CD4-positive, alpha-beta memory T cell (primary cell): Measurements from ENCODE around the gene AP1S2. TPM values are rescaled to one million over a fixed set of nuclear protein-coding genes. Genes with fewer than 3 reads are reported as not detected.

Source experiments
- CTCF ChIA-PET: fragments of 350-600 bp; sonication (Branson Sonifier 250); formaldehyde crosslinking; loops from one replicate; lab custom pipeline; 2021; ENCODE audit warnings: inconsistent platforms; ENCODE audit not compliant: partially characterized antibody; lab: Charles Lee
- POLR2A ChIA-PET: fragments of 350-600 bp; sonication (Branson Sonifier 250); formaldehyde crosslinking; loops from one replicate; lab custom pipeline; 2021; ENCODE audit not compliant: partially characterized antibody; lab: Charles Lee
- DNase-seq, 5 donors: peaks; one replicate each; pipeline versions ENCODE4 v3.0.0 to v3.0.0-alpha.2; 2020 to 2022; ENCODE audit warnings: mixed read lengths in 1 of 5
- H3K27ac ChIP-seq: one replicate; pipeline ENCODE4 v1.7.0; 2013; ENCODE audit warnings: low read depth, low read length
- H3K27me3 ChIP-seq: 2 replicates; pipeline ENCODE4 v1.7.0; 2013; ENCODE audit warnings: mild to moderate bottlenecking, low read length, moderate library complexity; ENCODE audit not compliant: insufficient read depth
- H3K36me3 ChIP-seq: 2 replicates; pipeline ENCODE4 v1.7.0; 2013; ENCODE audit warnings: mild to moderate bottlenecking, low read length, moderate library complexity; ENCODE audit not compliant: insufficient read depth
- H3K4me1 ChIP-seq: 2 replicates; pipeline ENCODE4 v1.7.0; 2013; ENCODE audit warnings: mild to moderate bottlenecking, low read length, moderate library complexity; ENCODE audit not compliant: insufficient read depth
- H3K4me3 ChIP-seq, 2 donors: one replicate each; pipeline ENCODE4 v1.7.0; 2013; ENCODE audit warnings: low read length in 2 of 2, mild to moderate bottlenecking in 1 of 2
- H3K9me3 ChIP-seq, 2 donors: one replicate each; pipeline ENCODE4 v1.7.0; 2013; ENCODE audit warnings: low read length in 2 of 2, control low read depth in 1 of 2; ENCODE audit not compliant: control insufficient read depth in 1 of 2
- H3K27ac Mint-ChIP-seq, 7 donors: one replicate each; pipeline ENCODE4 v1.8.0; 2020 to 2021; ENCODE audit warnings: mixed read lengths in 7 of 7, mild to moderate bottlenecking in 6 of 7, inconsistent platforms in 3 of 7, moderate library complexity in 3 of 7
- H3K27me3 Mint-ChIP-seq, 2 donors: one replicate each; pipeline ENCODE4 v1.8.0; 2020 to 2021; ENCODE audit warnings: mixed read lengths in 2 of 2
- H3K36me3 Mint-ChIP-seq, 2 donors: one replicate each; pipeline ENCODE4 v1.8.0; 2020 to 2021; ENCODE audit warnings: mixed read lengths in 2 of 2, inconsistent platforms in 1 of 2, mild to moderate bottlenecking in 1 of 2
- H3K4me1 Mint-ChIP-seq, 4 donors: one replicate each; pipeline ENCODE4 v1.8.0; 2020 to 2021; ENCODE audit warnings: mixed read lengths in 4 of 4, mild to moderate bottlenecking in 1 of 4
- H3K4me3 Mint-ChIP-seq, 8 donors: one replicate each; pipeline ENCODE4 v1.8.0; 2020 to 2021; ENCODE audit warnings: mixed read lengths in 8 of 8, mild to moderate bottlenecking in 7 of 8, moderate library complexity in 6 of 8, inconsistent platforms in 3 of 8
- H3K9me3 Mint-ChIP-seq, 8 donors: one replicate each; pipeline ENCODE4 v1.8.0; 2020 to 2021; ENCODE audit warnings: mixed read lengths in 8 of 8, mild to moderate bottlenecking in 5 of 8, inconsistent platforms in 3 of 8, moderate library complexity in 1 of 8
- intact Hi-C: fragments of 100-400 bp; cut with micrococcal nuclease; formaldehyde crosslinking; loops from one replicate; pipeline ENCODE4 v1.15.1; 2023
- polyA plus RNA-seq, 2 donors: library from polyadenylated mRNA; unstranded; fragments of 300-500 nt; fragmentation: Illumina TruSeq; gene quantifications; one replicate each; pipeline ENCODE4 v1.2.3, GENCODE V29; 2021
- total RNA-seq, 2 experiments: library from RNA; stranded (reverse); gene quantifications; one replicate each; pipeline ENCODE4 v1.2.3, GENCODE V29; 2021

Gene AP1S2
- total and polyA plus RNA-seq, 4 experiments from 2014 or later, result 23.9 to 83.9 (median 45.3) TPM

GRCh38 chrX:15856222-15856587 is 1.6 kb upstream of the AP1S2 start:
- H3K9me3 Mint-ChIP-seq, result no peaks in the 10 kb centered on the region
- peak overlapping the region in 2 of 8 donors; percentile 21 to 95 for H3K4me3 Mint-ChIP-seq
- peak overlapping the region in 4 of 7 donors; percentile 23 to 85 (median 66) for H3K27ac Mint-ChIP-seq
- Histone ChIP-seq H3K27me3 (no peaks in the 10 kb centered on the region), H3K4me1 (peaks cover 19% of the 10 kb centered on the region), H3K27ac (no peak overlapping the region), H3K36me3 (no peaks in the 10 kb centered on the region), H3K4me3 (no peak overlapping the region), H3K9me3 (no peaks in the 10 kb centered on the region)
- H3K4me1 Mint-ChIP-seq, result peaks cover 11 to 28% (median 16%) of the 10 kb centered on the region in 4 donors
- no peak for DNase-seq
- CTCF ChIA-PET, result no interaction called here
- H3K36me3 Mint-ChIP-seq, result peaks cover 4 to 7% of the 10 kb centered on the region in 2 donors
- H3K27me3 Mint-ChIP-seq, result no peaks in the 10 kb centered on the region
- intact Hi-C loops, result loop anchor here (10.0 kb wide), 2 partner anchors 859 to 1879 kb away; partner anchors contain the start of genes CTPS2, SCML1 and SYAP1
- POLR2A ChIA-PET, result interaction anchor here (1.4 to 2.5 kb wide), 4 partner anchors 63 to 183 kb away, joined by 5 to 30 read pairs (median 8); partner anchors contain the start of gene ZRSR2

- no peaks in the 10 kb centered on the region for H3K36me3 ChIP-seq
- H3K4me3 ChIP-seq, result peak overlapping the region; percentile 57 to 77
- Mint-ChIP-seq H3K27ac (peak overlapping the region; percentile 96 to 99 (median 98)), H3K36me3 (peaks cover 9 to 11% of the 10 kb centered on the region in 2 donors), H3K4me1 (peaks cover 11 to 33% (median 17%) of the 10 kb centered on the region in 4 donors), H3K4me3 (peak overlapping the region; percentile 91 to 98 (median 96)), H3K9me3 (no peaks in the 10 kb centered on the region), H3K27me3 (no peaks in the 10 kb centered on the region)
- H3K27me3 ChIP-seq, result no peaks in the 10 kb centered on the region
- no peaks in the 10 kb centered on the region for H3K9me3 ChIP-seq
- ChIA-PET POLR2A (interaction anchor here (0.8 to 2.5 kb wide), 18 partner anchors 19 to 1826 kb away, joined by 3 to 30 read pairs (median 4); partner anchors contain the start of genes CA5B, GEMIN8, REPS2 and SYAP1), CTCF (interaction anchor here (1.0 kb wide), 1 partner anchor 40 kb away, joined by 4 read pairs; no protein-coding TSS in a partner anchor)
- intact Hi-C loops, result loop anchor here (2.0 to 10.0 kb wide), 5 partner anchors 521 to 1879 kb away; partner anchors contain the start of genes CTPS2, FANCB, MOSPD2 and PIGA
- peak overlapping the region; percentile 78 for H3K27ac ChIP-seq
- H3K4me1 ChIP-seq, result peaks cover 19% of the 10 kb centered on the region
- DNase-seq, result no peak
Measured at GRCh38 chrX:15855568-15856221, 1.1 kb upstream of the AP1S2 start.

- Histone ChIP-seq H3K27me3 (no peaks in the 10 kb centered on the region), H3K9me3 (no peaks in the 10 kb centered on the region), H3K36me3 (no peaks in the 10 kb centered on the region), H3K4me1 (peaks cover 19% of the 10 kb centered on the region), H3K4me3 (peak overlapping the region; percentile 17 to 60), H3K27ac (peak overlapping the region; percentile 66)
- peaks cover 16 to 43% (median 25%) of the 10 kb centered on the region in 4 donors for H3K4me1 Mint-ChIP-seq
- H3K4me3 Mint-ChIP-seq, result peak overlapping the region; percentile 77 to 88 (median 84)
- intact Hi-C loops, result loop anchor here (1.0 to 10.0 kb wide), 9 partner anchors 64 to 1881 kb away; partner anchors contain the start of genes CA5B, CTPS2, FANCB and MOSPD2
- peak overlapping the region; percentile 57 to 97 (median 82) for H3K27ac Mint-ChIP-seq
- ChIA-PET CTCF (interaction anchor here (1.1 kb wide), 1 partner anchor 65 kb away, joined by 5 read pairs; the partner anchor contains the start of gene ZRSR2), POLR2A (interaction anchor here (0.9 to 2.5 kb wide), 16 partner anchors 38 to 1093 kb away, joined by 3 to 30 read pairs (median 4); partner anchors contain the start of genes CA5B, REPS2, SYAP1 and ZRSR2)
- H3K9me3 Mint-ChIP-seq, result no peaks in the 10 kb centered on the region
- H3K27me3 Mint-ChIP-seq, result no peaks in the 10 kb centered on the region
- DNase-seq, result peak in 2 of 5 donors; percentile 43 to 48
- peaks cover 17 to 23% of the 10 kb centered on the region in 2 donors for H3K36me3 Mint-ChIP-seq
Measured at GRCh38 chrX:15854080-15854655, 445 bp downstream of the AP1S2 start.

- no peaks in the 10 kb centered on the region for H3K27me3 Mint-ChIP-seq
- DNase-seq, result peak in 1 of 5 donors; percentile 11
- H3K4me1 ChIP-seq, result peaks cover 19% of the 10 kb centered on the region
- H3K27ac Mint-ChIP-seq, result peak overlapping the region; percentile 57 to 97 (median 82)
- H3K36me3 ChIP-seq, result no peaks in the 10 kb centered on the region
- no peaks in the 10 kb centered on the region for H3K27me3 ChIP-seq
- ChIA-PET CTCF (no interaction called here), POLR2A (no interaction called here)
- peak overlapping the region; percentile 77 to 88 (median 84) for H3K4me3 Mint-ChIP-seq
- H3K9me3 ChIP-seq, result no peaks in the 10 kb centered on the region
- peak overlapping the region; percentile 66 for H3K27ac ChIP-seq
- H3K4me3 ChIP-seq, result peak overlapping the region; percentile 17 to 60
- H3K36me3 Mint-ChIP-seq, result peaks cover 17 to 26% of the 10 kb centered on the region in 2 donors
- peaks cover 16 to 43% (median 25%) of the 10 kb centered on the region in 4 donors for H3K4me1 Mint-ChIP-seq
- H3K9me3 Mint-ChIP-seq, result no peaks in the 10 kb centered on the region
- intact Hi-C loops, result loop anchor here (1.0 to 10.0 kb wide), 9 partner anchors 63 to 1881 kb away; partner anchors contain the start of genes CA5B, CTPS2, FANCB and MOSPD2
Measured at GRCh38 chrX:15853586-15854079, 980 bp downstream of the AP1S2 start.

- H3K9me3 Mint-ChIP-seq, result no peaks in the 10 kb centered on the region
- Histone ChIP-seq H3K4me3 (no peak overlapping the region), H3K27ac (no peak overlapping the region), H3K36me3 (no peaks in the 10 kb centered on the region), H3K9me3 (no peaks in the 10 kb centered on the region), H3K27me3 (no peaks in the 10 kb centered on the region), H3K4me1 (peaks cover 16% of the 10 kb centered on the region)
- DNase-seq, result no peak
- H3K27ac Mint-ChIP-seq, result peak overlapping the region in 3 of 7 donors; percentile 1 to 84 (median 30)
- POLR2A ChIA-PET, result no interaction called here
- H3K36me3 Mint-ChIP-seq, result peaks cover 32 to 36% of the 10 kb centered on the region in 2 donors
- peaks cover 17 to 41% (median 24%) of the 10 kb centered on the region in 4 donors for H3K4me1 Mint-ChIP-seq
- H3K27me3 Mint-ChIP-seq, result no peaks in the 10 kb centered on the region
- CTCF ChIA-PET, result no interaction called here
- intact Hi-C loops, result no loop called here
- no peak overlapping the region for H3K4me3 Mint-ChIP-seq
Measured at GRCh38 chrX:15849555-15849954, 5.1 kb downstream of the AP1S2 start.

- ChIA-PET POLR2A (no interaction called here), CTCF (no interaction called here)
- Mint-ChIP-seq H3K4me3 (no peak overlapping the region), H3K36me3 (peaks cover 40 to 41% of the 10 kb centered on the region in 2 donors), H3K9me3 (no peaks in the 10 kb centered on the region), H3K27ac (no peak overlapping the region), H3K27me3 (no peaks in the 10 kb centered on the region), H3K4me1 (peaks cover 17 to 37% (median 22%) of the 10 kb centered on the region in 4 donors)
- Histone ChIP-seq H3K27ac (no peak overlapping the region), H3K27me3 (no peaks in the 10 kb centered on the region), H3K36me3 (no peaks in the 10 kb centered on the region), H3K4me1 (peaks cover 13% of the 10 kb centered on the region), H3K4me3 (no peak overlapping the region), H3K9me3 (no peaks in the 10 kb centered on the region)
- no peak for DNase-seq
- intact Hi-C loops, result no loop called here
Measured at GRCh38 chrX:15848576-15848975, 6.0 kb downstream of the AP1S2 start.
